CD14-positive monocyte (primary cell): ENCODE measurements around the gene CINP. TPM values are rescaled to one million over a fixed set of nuclear protein-coding genes. Genes with fewer than 3 reads are reported as not detected.

Experiments
- DNase-seq, 3 donors: peaks; one replicate each; pipeline ENCODE4 v3.0.0-alpha.2; 2011 to 2022
- H2AFZ ChIP-seq: 2 replicates; pipeline ENCODE4 v1.6.0; 2012; ENCODE audit warnings: mild to moderate bottlenecking, low read depth, low read length, inconsistent platforms; ENCODE audit not compliant: insufficient read depth, poor library complexity, severe bottlenecking
- H3K27ac ChIP-seq, 2 donors: 1 replicate in 1 of 2; 2 replicates in 1 of 2; pipeline ENCODE4 v1.5.1; 2012 to 2013; ENCODE audit warnings: low read length in 2 of 2, control low read depth in 1 of 2, inconsistent platforms in 1 of 2, low read depth in 1 of 2, mild to moderate bottlenecking in 1 of 2
- H3K27me3 ChIP-seq, 2 donors: one replicate each; pipeline versions ENCODE4 v1.6.0 to v1.6.1; 2011 to 2013; ENCODE audit warnings: low read length in 2 of 2; ENCODE audit not compliant: control insufficient read depth in 2 of 2, insufficient read depth in 2 of 2
- H3K36me3 ChIP-seq, 2 donors: replicated peaks in 1 of 2; 1 replicate in 1 of 2; 2 replicates in 1 of 2; pipeline versions ENCODE4 v1.5.1 to v1.6.1; 2012 to 2013; ENCODE audit warnings: low read length in 2 of 2, control low read depth in 1 of 2, inconsistent platforms in 1 of 2, mild to moderate bottlenecking in 1 of 2; ENCODE audit not compliant: insufficient read depth in 2 of 2, control insufficient read depth in 1 of 2
- H3K4me1 ChIP-seq, 2 donors: 1 replicate in 1 of 2; 2 replicates in 1 of 2; pipeline versions ENCODE4 v1.5.1 to v1.6.1; 2012 to 2013; ENCODE audit warnings: low read length in 2 of 2, control low read depth in 1 of 2, inconsistent platforms in 1 of 2, mild to moderate bottlenecking in 1 of 2, moderate library complexity in 1 of 2; ENCODE audit not compliant: insufficient read depth in 2 of 2, control insufficient read depth in 1 of 2
- H3K4me2 ChIP-seq: replicated peaks from 2 replicates; pipeline ENCODE3; 2012; ENCODE audit warnings: low read length, moderate library complexity, mild to moderate bottlenecking; ENCODE audit not compliant: poor library complexity, severe bottlenecking; ENCODE audit errors: extremely low read depth
- H3K4me3 ChIP-seq, 3 experiments: fragments of 200-600 bp in 1 of 3; sonication (generic) in 1 of 3; replicated peaks in 1 of 3; 1 replicate in 2 of 3; 2 replicates in 1 of 3; pipeline ENCODE4 v1.5.1; 2011 to 2013; ENCODE audit warnings: low read length in 3 of 3, mild to moderate bottlenecking in 3 of 3, control low read depth in 2 of 3, low read depth in 2 of 3, inconsistent platforms in 1 of 3, moderate library complexity in 1 of 3
- H3K79me2 ChIP-seq: 2 replicates; pipeline ENCODE4 v1.6.0; 2012; ENCODE audit warnings: mild to moderate bottlenecking, control low read depth, inconsistent platforms, low read length, moderate library complexity; ENCODE audit not compliant: insufficient read depth
- H3K9ac ChIP-seq: 2 replicates; pipeline ENCODE4 v1.6.0; 2017; ENCODE audit warnings: low read length, mild to moderate bottlenecking; ENCODE audit not compliant: insufficient read depth, poor library complexity, severe bottlenecking
- H3K9me3 ChIP-seq, 2 donors: replicated peaks in 1 of 2; 1 replicate in 1 of 2; 2 replicates in 1 of 2; pipeline versions ENCODE4 v1.5.1 to v1.6.1; 2012 to 2013; ENCODE audit warnings: low read length in 2 of 2, control low read depth in 1 of 2; ENCODE audit not compliant: control insufficient read depth in 1 of 2, insufficient read depth in 1 of 2
- H4K20me1 ChIP-seq: 2 replicates; pipeline ENCODE4 v1.6.0; 2012; ENCODE audit warnings: mild to moderate bottlenecking, low read length, control low read depth, moderate library complexity; ENCODE audit not compliant: insufficient read depth
- H3K27ac Mint-ChIP-seq, 7 donors: one replicate each; pipeline ENCODE4 v1.8.0; 2020; ENCODE audit warnings: mild to moderate bottlenecking in 7 of 7, mixed read lengths in 7 of 7, moderate library complexity in 6 of 7, inconsistent platforms in 2 of 7
- H3K27me3 Mint-ChIP-seq, 3 donors: one replicate each; pipeline ENCODE4 v1.8.0; 2021 to 2022; ENCODE audit warnings: low read depth in 3 of 3, mild to moderate bottlenecking in 3 of 3, mixed read lengths in 3 of 3, moderate library complexity in 3 of 3, inconsistent platforms in 1 of 3
- H3K36me3 Mint-ChIP-seq, 2 donors: one replicate each; pipeline ENCODE4 v1.8.0; 2020; ENCODE audit warnings: mixed read lengths in 2 of 2, inconsistent platforms in 1 of 2, mild to moderate bottlenecking in 1 of 2
- H3K4me1 Mint-ChIP-seq: one replicate; pipeline ENCODE4 v1.8.0; 2020; ENCODE audit warnings: mild to moderate bottlenecking, mixed read lengths
- H3K4me3 Mint-ChIP-seq, 2 donors: one replicate each; pipeline ENCODE4 v1.8.0; 2020; ENCODE audit warnings: mild to moderate bottlenecking in 2 of 2, mixed read lengths in 2 of 2, moderate library complexity in 1 of 2
- H3K9me3 Mint-ChIP-seq, 7 donors: one replicate each; pipeline ENCODE4 v1.8.0; 2020 to 2022; ENCODE audit warnings: mixed read lengths in 7 of 7, mild to moderate bottlenecking in 6 of 7, moderate library complexity in 6 of 7, inconsistent platforms in 2 of 7
- CTCF ChIP-seq: fragments of 200-600 bp; IDR thresholded peaks from one replicate; pipeline ENCODE4 v1.8.0; 2022; ENCODE audit warnings: antibody characterized with exemption, mild to moderate bottlenecking
- WGBS: methylation state at CpG from one replicate; pipeline ENCODE4 v1.1.5; 2013; ENCODE audit warnings: missing lambda C conversion rate; ENCODE audit not compliant: insufficient coverage; 5-methylcytosine and 5-hydroxymethylcytosine counted together
- intact Hi-C, 2 donors: fragments of 100-400 bp; cut with micrococcal nuclease; formaldehyde crosslinking; loops; one replicate each; pipeline versions ENCODE4 v1.15.0 to v1.15.1; 2023
- polyA plus RNA-seq, 3 donors: library from polyadenylated mRNA; depleted of rRNA in 1 of 3; unstranded in 2 of 3; stranded (reverse) in 1 of 3; fragments of 300-500 nt in 2 of 3; fragments of >200 nt in 1 of 3; fragmentation: Illumina TruSeq in 2 of 3; gene quantifications; 1 replicate in 2 of 3; 2 replicates in 1 of 3; pipeline ENCODE4 v1.2.3, GENCODE V29; 2012 to 2021

CINP gene
- polyA plus RNA-seq, 3 donors = 28.9 to 58.5 (median 57.1) TPM

GRCh38 chr14:102396521-102396920 is 33.8 kb upstream of the CINP start:
- Histone ChIP-seq H3K4me2 (no peak overlapping the region), H3K27me3 (no peaks in the 10 kb centered on the region), H3K79me2 (no peaks in the 10 kb centered on the region), H3K9me3 (peaks cover 16 to 35% of the 10 kb centered on the region in 2 donors), H3K36me3 (peaks cover 0 to 45% of the 10 kb centered on the region in 2 donors), H3K4me3 (no peak overlapping the region), H2AFZ (no peak overlapping the region), H3K27ac (no peak overlapping the region), H3K9ac (no peak overlapping the region), H4K20me1 (peaks cover 3% of the 10 kb centered on the region), H3K4me1 (peaks cover 10 to 11% of the 10 kb centered on the region in 2 donors)
- 80% methylated on average over 4 of the region's 7 CpGs for WGBS
- Mint-ChIP-seq H3K4me3 (no peak overlapping the region), H3K27ac (no peak overlapping the region), H3K4me1 (peaks cover 9% of the 10 kb centered on the region), H3K9me3 (peaks cover 19 to 48% (median 38%) of the 10 kb centered on the region in 7 donors), H3K36me3 (peaks cover 24 to 63% of the 10 kb centered on the region in 2 donors), H3K27me3 (no peaks in the 10 kb centered on the region)
- intact Hi-C loops = no loop called here
- TF ChIP-seq CTCF = no peak
- DNase-seq = no peak

- peak in 2 of 3 donors; percentile 13 for DNase-seq
- no peaks in the 10 kb centered on the region for H3K27me3 ChIP-seq
- peaks cover 16 to 20% of the 10 kb centered on the region in 2 donors for H3K9me3 ChIP-seq
Observed at GRCh38 chr14:102394717-102395375, 32.2 kb upstream of the CINP start.

More at GRCh38 chr14:102394717-102395375, 32.2 kb upstream of the CINP start:
- no peaks in the 10 kb centered on the region for H3K79me2 ChIP-seq
- H3K4me1 ChIP-seq = peaks cover 15 to 20% of the 10 kb centered on the region in 2 donors
- WGBS = 20% methylated on average over 7 of the region's 9 CpGs
- peak overlapping the region; percentile 15 for H3K9ac ChIP-seq
- peaks cover 24 to 61% of the 10 kb centered on the region in 2 donors for H3K36me3 Mint-ChIP-seq
- H3K27ac ChIP-seq = peak overlapping the region in 1 of 2 donors; percentile 49
- peak overlapping the region in 3 of 7 donors; percentile 5 to 76 (median 58) for H3K27ac Mint-ChIP-seq
- H3K4me2 ChIP-seq = no peak overlapping the region
- H4K20me1 ChIP-seq = peaks cover 3% of the 10 kb centered on the region
- peaks cover 16 to 35% (median 27%) of the 10 kb centered on the region in 7 donors for H3K9me3 Mint-ChIP-seq
- peaks cover 15% of the 10 kb centered on the region for H3K4me1 Mint-ChIP-seq
- H3K36me3 ChIP-seq = peaks cover 0 to 38% of the 10 kb centered on the region in 2 donors
- H3K4me3 ChIP-seq = no peak overlapping the region
- no peak for TF ChIP-seq CTCF
- intact Hi-C loops = no loop called here
- H3K27me3 Mint-ChIP-seq = no peaks in the 10 kb centered on the region
- H2AFZ ChIP-seq = no peak overlapping the region
- peak overlapping the region in 1 of 2 donors; percentile 1 for H3K4me3 Mint-ChIP-seq
